Measurements from ENCODE around the gene ZZZ3.

- TF ChIP-seq, protein P1, sequence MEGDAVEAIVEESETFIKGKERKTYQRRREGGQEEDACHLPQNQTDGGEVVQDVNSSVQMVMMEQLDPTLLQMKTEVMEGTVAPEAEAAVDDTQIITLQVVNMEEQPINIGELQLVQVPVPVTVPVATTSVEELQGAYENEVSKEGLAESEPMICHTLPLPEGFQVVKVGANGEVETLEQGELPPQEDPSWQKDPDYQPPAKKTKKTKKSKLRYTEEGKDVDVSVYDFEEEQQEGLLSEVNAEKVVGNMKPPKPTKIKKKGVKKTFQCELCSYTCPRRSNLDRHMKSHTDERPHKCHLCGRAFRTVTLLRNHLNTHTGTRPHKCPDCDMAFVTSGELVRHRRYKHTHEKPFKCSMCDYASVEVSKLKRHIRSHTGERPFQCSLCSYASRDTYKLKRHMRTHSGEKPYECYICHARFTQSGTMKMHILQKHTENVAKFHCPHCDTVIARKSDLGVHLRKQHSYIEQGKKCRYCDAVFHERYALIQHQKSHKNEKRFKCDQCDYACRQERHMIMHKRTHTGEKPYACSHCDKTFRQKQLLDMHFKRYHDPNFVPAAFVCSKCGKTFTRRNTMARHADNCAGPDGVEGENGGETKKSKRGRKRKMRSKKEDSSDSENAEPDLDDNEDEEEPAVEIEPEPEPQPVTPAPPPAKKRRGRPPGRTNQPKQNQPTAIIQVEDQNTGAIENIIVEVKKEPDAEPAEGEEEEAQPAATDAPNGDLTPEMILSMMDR (IDR thresholded peaks at IDR 0.05): no peak
- TF ChIP-seq POLR2AphosphoS5 (IDR thresholded peaks at IDR 0.05): no peak
Measured at GRCh38 chr1:77680173-77680572, 2.3 kb downstream of the ZZZ3 start.
